Loucy (cell line): ENCODE results near the gene TMEM87B.

Experiments used
- H2AFZ ChIP-seq: fragments of 200-600 bp; sonication (generic); 2 replicates; pipeline ENCODE4 v1.6.0; 2016; ENCODE audit warnings: antibody characterized with exemption, mild to moderate bottlenecking, low read length, moderate library complexity
- H3F3A ChIP-seq: fragments of 200-600 bp; 2 replicates; pipeline ENCODE4 v1.6.0; 2016; ENCODE audit warnings: antibody characterized with exemption, low read depth, mild to moderate bottlenecking
- H3K27me3 ChIP-seq: fragments of 200-600 bp; sonication (generic); 2 replicates; pipeline ENCODE4 v1.6.1; 2014; ENCODE audit warnings: low read length, mild to moderate bottlenecking; ENCODE audit not compliant: insufficient read depth, poor library complexity, severe bottlenecking
- H3K36me3 ChIP-seq: fragments of 200-600 bp; sonication (generic); 2 replicates; pipeline ENCODE4 v1.6.1; 2016; ENCODE audit warnings: low read length; ENCODE audit not compliant: insufficient read depth
- H3K4me1 ChIP-seq: fragments of 200-600 bp; sonication (generic); 2 replicates; pipeline ENCODE4 v1.5.1; 2014; ENCODE audit warnings: low read length, mild to moderate bottlenecking; ENCODE audit not compliant: insufficient read depth, poor library complexity, severe bottlenecking
- H3K4me2 ChIP-seq: fragments of 200-600 bp; sonication (generic); 2 replicates; pipeline ENCODE4 v1.6.0; 2014; ENCODE audit warnings: antibody characterized with exemption, low read length, low read depth, mild to moderate bottlenecking; ENCODE audit not compliant: poor library complexity, severe bottlenecking
- H3K4me3 ChIP-seq: fragments of 200-600 bp; sonication (generic); 2 replicates; pipeline ENCODE4 v1.5.1; 2014; ENCODE audit warnings: low read length, mild to moderate bottlenecking, mixed read lengths; ENCODE audit not compliant: poor library complexity, severe bottlenecking
- H3K79me2 ChIP-seq: fragments of 200-600 bp; sonication (generic); 2 replicates; pipeline ENCODE4 v1.6.1; 2014; ENCODE audit warnings: low read length; ENCODE audit not compliant: insufficient read depth
- H3K9ac ChIP-seq: fragments of 200-600 bp; sonication (generic); 2 replicates; pipeline ENCODE4 v1.6.0; 2014; ENCODE audit warnings: mild to moderate bottlenecking, low read depth, low read length, moderate library complexity; ENCODE audit not compliant: poor library complexity, severe bottlenecking
- H3K9me2 ChIP-seq: fragments of 200-600 bp; sonication (generic); replicated peaks from 2 replicates; pipeline ENCODE4 v1.6.1; 2016; ENCODE audit warnings: low read depth, low read length, mixed read lengths
- H3K9me3 ChIP-seq: fragments of 200-600 bp; sonication (generic); 2 replicates; pipeline ENCODE4 v1.6.1; 2014; ENCODE audit warnings: mild to moderate bottlenecking, antibody characterized with exemption, low read length, low read depth; ENCODE audit not compliant: insufficient read depth
- H4K20me1 ChIP-seq: fragments of 200-600 bp; sonication (generic); 2 replicates; pipeline ENCODE4 v1.6.0; 2014; ENCODE audit warnings: antibody characterized with exemption, low read length, mild to moderate bottlenecking; ENCODE audit not compliant: insufficient read depth, poor library complexity, severe bottlenecking
- CTCF ChIP-seq: fragments of 200-600 bp; sonication (generic); conservative IDR thresholded peaks from 2 replicates; pipeline ENCODE4 v1.5.1; 2014; ENCODE audit warnings: mild to moderate bottlenecking, antibody characterized with exemption, low read length
- EZH2phosphoT487 ChIP-seq: fragments of 200-600 bp; IDR thresholded peaks from 2 replicates; pipeline ENCODE4 v1.6.1; 2018; ENCODE audit warnings: antibody characterized with exemption, mild to moderate bottlenecking, moderate library complexity, borderline replicate concordance

Gene TMEM87B

GRCh38 chr2:112021290-112021689, 33.8 kb upstream of the TMEM87B start:
- Histone ChIP-seq H4K20me1 (no peaks in the 10 kb centered on the region), H3K9ac (no peak overlapping the region), H3K4me1 (no peaks in the 10 kb centered on the region), H3K36me3 (no peaks in the 10 kb centered on the region), H3K79me2 (no peaks in the 10 kb centered on the region), H3K4me2 (no peak overlapping the region), H3K4me3 (no peak overlapping the region), H2AFZ (no peak overlapping the region), H3K9me3 (no peaks in the 10 kb centered on the region), H3K27me3 (no peaks in the 10 kb centered on the region), H3F3A (no peaks in the 10 kb centered on the region), H3K9me2 (no peaks in the 10 kb centered on the region)
- TF ChIP-seq EZH2phosphoT487 (no peak), CTCF (no peak)

- Histone ChIP-seq H3K4me3 (no peak overlapping the region), H3F3A (no peaks in the 10 kb centered on the region), H3K9me2 (no peaks in the 10 kb centered on the region), H3K27me3 (no peaks in the 10 kb centered on the region), H3K4me2 (no peak overlapping the region), H3K9ac (no peak overlapping the region), H4K20me1 (no peaks in the 10 kb centered on the region), H3K79me2 (no peaks in the 10 kb centered on the region), H3K9me3 (no peaks in the 10 kb centered on the region), H3K4me1 (no peaks in the 10 kb centered on the region), H3K36me3 (no peaks in the 10 kb centered on the region), H2AFZ (no peak overlapping the region)
- no peak for TF ChIP-seq CTCF
- no peak for TF ChIP-seq EZH2phosphoT487
Measured at GRCh38 chr2:112021781-112022231, 33.3 kb upstream of the TMEM87B start.

- Histone ChIP-seq H3K4me2 (no peak overlapping the region), H3K36me3 (no peaks in the 10 kb centered on the region), H3F3A (no peaks in the 10 kb centered on the region), H3K9me2 (no peaks in the 10 kb centered on the region), H2AFZ (no peak overlapping the region), H3K9ac (no peak overlapping the region), H3K4me3 (no peak overlapping the region), H3K9me3 (no peaks in the 10 kb centered on the region), H4K20me1 (no peaks in the 10 kb centered on the region), H3K4me1 (no peaks in the 10 kb centered on the region), H3K79me2 (no peaks in the 10 kb centered on the region), H3K27me3 (no peaks in the 10 kb centered on the region)
- no peak for TF ChIP-seq EZH2phosphoT487
- TF ChIP-seq CTCF: no peak
Measured at GRCh38 chr2:112023707-112024106, 31.4 kb upstream of the TMEM87B start.
